Measurements from ENCODE around the gene CYTH1.

Gene CYTH1

GRCh38 chr17:78665952-78666920 is 115.8 kb downstream of the CYTH1 start:
- DNase-seq, result no peak

GRCh38 chr17:78665387-78665951 is 116.6 kb downstream of the CYTH1 start:
- no peak for DNase-seq

DNA sequence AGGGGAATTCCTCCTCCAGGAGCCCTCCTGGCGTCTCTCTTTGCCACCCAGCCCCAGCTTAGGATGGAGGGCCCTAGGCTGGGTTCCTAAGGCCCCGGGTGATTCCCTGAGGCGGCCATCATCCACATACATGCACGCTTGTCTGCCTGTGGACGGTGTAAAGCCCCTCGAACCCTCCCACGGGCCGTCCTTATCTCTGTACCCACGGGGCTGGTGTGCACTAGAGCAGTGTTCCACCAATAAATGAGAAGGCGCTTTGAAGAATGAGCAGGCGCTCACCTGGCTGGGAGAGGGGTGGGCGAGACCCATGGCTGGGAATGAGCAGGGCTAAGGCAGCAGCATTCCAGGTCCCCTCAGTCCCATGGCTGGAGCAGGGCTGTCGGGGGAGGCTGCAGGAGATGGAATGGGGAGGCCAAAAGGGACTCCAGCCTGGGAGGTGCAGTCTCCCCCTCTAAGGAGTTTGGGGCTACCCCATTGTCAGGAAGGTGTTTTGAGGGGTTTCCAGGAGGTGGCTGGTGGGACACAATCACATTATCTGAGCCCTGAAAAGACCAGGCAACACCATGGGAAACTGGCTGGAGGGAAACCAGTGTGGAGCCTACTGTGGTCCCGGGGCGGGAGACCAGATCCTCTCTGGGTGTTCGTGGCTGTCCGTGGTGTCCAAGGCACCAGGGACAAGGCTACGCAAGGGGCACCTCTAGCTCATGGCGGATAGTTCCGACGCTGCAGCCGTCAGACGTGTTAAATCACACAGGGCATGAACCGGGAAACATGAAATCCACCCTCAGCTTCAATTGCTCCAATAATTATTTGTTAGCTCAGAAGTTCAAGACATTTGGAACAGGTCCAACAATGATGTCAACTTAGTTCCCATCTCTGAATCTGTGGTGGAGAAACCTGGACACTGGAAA is 117.3 kb downstream of the CYTH1 start:
- DNase-seq, result peak in 1 of 2 experiments; percentile 20

- peak in 1 of 2 experiments; percentile 19 for DNase-seq
Measured at GRCh38 chr17:78661093-78661770, 120.8 kb downstream of the CYTH1 start.

DNA sequence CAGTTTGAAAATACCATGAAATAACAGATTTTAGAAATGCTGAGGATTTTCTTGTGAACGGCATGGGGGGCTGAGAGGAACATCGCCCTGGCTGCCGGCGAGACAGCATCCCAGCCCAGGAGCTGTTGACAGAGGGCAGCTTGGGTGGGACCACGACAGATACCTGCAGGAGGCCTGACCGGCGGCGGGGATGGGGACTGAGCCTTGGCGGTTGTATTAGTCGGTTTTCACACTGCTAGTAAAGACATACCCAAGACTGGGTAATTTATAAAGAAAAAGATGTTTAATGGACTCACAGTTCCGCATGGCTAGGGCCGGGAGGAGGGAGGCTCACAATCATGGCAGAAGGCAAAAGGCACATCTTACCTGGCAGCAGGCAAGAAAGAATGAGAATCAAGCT is 122.5 kb downstream of the CYTH1 start:
- DNase-seq, result no peak

DNA sequence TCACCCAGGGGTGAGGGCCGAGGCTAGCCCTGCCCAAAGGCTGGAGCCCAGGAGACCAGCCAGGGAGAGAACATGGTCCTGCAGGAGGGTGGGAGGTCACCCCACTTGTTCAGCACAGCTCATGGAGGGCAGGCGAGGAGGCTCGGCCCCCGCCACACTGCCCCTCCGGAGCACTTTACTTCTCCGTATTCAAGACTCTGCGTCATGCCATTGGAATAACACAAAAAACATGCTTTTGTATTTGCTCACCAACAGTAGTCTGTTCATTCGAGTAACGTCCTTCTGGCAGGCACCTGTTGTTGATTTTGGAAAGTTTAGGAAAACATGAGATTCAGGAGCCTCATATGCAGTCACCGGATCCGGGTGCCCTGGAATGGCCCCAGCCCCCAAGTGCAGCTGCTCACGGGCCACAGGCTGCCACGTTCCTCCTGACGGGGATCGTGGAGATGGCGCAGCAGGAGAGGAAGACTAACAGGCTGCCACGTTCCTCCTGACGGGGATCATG is 123.7 kb downstream of the CYTH1 start:
- no peak for DNase-seq

GRCh38 chr17:78655251-78655940 is 126.7 kb downstream of the CYTH1 start:
- no peak for DNase-seq

DNA sequence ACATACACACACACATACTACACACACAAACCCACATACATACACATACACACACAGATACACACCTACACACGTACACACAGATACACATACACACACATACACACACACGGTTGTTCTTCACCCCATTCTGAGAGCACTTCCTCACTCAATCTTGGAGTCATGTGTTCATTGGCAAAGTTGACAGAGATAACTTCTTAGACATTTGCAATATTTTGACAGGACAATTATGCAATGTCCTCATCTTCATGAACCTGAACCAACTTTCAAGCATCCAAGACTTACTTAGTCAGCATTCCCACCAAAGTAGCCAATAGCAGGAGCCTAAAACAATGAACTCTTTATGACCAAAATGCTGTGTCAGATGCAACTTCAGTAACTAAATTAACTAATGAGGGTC is 127.7 kb downstream of the CYTH1 start:
- no peak for DNase-seq

DNA sequence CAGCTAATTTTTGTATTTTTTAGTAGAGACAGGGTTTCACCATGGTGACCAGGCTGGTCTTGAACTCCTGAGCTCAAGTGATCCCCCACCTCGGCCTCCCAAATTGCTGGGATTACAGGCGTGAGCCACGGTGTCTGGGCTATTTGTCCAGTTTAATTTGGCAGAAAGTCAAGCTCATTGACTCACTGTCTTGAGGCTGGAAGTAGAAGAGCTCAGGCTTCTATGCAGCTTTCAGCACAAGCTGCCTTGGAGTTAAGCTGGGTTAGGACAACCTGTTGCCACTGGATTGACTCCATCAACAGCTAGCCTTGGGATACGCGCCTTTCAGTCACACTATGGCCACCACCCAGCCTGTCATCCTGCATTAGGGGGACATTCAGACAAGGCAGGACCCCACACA is 128.7 kb downstream of the CYTH1 start:
- DNase-seq, result no peak

- no peak for DNase-seq
Measured at GRCh38 chr17:78652913-78653312, 129.2 kb downstream of the CYTH1 start.

DNA sequence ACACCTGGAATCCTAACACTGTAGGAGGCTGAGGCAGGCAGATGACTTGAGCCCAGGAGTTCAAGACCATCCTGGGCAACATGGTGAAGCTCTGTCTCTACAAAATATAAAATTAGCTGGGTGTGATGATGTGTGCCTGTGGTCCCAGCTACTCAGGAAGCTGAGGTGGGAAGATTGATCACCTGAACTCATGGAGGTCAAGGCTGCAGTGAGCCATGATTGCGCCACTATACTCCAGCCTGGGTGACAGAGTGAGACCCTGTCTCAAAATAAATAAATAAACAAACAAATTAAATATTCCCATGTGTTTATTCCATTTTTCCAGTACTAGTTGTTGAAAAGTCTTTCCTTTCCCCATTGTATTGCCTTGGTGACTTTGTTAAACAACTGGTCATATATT is 130.0 kb downstream of the CYTH1 start:
- DNase-seq, result no peak

DNA sequence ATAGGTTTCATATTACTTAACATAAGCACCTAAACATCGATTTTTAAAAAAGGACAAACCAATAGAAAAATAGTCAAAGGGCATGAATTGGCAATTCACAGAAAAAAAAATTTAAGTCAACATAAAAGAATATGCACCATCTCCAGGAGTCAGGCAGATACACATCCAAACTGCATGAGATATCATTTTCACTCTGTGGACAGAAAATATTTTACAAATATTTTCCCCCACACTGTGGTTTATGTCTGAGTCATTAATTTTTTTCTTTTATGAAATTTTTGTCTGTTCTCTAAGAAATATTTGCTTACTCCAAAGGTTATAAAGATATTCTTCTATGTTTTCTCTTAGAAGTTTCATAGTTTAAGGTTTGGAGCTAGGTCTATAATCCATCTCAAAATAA is 130.5 kb downstream of the CYTH1 start:
- DNase-seq, result no peak

DNA sequence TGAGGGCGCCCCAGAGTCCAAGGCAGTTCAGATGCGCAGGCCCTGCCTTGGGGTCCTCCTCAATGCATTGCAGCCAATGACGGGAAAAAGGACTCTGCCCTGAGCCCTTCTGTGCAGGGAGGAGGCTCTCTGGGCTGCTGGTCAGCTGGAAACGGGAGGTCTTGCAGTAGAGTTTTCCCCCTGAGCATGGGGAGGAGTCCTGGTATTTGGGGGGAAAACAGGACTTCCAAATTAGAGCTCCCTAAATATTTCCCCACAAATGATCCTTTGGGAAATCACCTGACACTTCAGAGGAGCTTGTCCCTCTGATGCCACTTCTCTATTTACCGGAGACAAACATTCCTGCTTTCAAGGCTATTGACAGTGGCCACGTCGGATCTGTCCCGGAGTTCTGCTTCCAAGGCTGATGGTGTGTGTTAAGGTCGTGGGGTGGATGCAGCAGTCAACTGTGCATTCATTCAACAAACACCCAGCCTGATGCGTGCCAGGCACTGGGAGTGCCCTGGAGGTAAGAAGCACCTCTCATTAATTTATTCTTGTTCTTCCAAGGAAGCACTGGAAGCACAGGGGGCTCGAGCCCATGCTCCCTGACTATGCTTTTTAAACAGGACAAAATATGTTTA is 131.9 kb downstream of the CYTH1 start:
- no peak for DNase-seq

GRCh38 chr17:78648293-78648692 is 133.8 kb downstream of the CYTH1 start:
- no peak for DNase-seq

- no peak for DNase-seq
Measured at GRCh38 chr17:78647032-78647431, 135.0 kb downstream of the CYTH1 start.

DNA sequence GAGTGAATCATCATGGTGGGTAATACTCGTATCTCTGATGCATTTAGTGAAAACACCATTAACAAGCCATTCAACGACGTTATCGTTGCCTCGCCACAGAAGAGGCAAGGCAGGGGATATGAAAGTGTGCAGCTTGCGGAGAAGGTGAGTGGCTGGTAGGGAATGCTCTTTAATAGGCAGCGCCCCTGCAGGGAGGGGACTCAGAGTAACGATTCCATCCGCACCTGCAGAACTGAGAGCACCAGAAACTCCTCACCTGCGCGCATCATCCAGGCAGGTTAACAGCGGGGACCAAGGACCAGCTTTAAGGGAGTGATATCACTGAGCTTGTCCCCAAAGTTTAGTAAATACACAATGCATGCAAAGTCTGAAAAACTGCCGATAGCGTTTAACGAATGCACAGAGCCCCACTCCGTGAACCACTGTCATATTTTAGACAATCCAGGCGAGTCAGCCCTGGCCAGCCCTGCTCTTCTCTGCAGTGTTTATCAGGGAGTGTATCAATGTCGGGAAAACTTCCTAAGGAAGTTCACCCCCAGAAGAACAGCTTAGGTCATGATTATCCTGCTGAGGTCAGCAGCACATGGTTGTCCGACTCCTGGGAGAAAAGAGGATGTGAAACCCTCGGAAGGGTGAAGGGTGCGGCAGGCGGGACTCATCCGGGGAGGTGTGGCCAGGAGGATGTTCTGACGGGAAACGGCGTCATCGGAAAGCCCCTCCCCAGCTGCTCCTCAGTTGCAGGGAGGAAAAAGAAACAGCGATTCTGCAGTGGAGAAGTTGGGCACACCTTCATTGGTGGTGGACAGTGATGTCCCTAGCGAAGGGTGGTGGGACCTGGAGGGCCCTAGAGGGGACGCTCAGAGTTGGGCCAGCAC is 136.4 kb downstream of the CYTH1 start:
- DNase-seq, result no peak

GRCh38 chr17:78644931-78645351 is 137.1 kb downstream of the CYTH1 start:
- DNase-seq, result no peak

- DNase-seq, result no peak
Measured at GRCh38 chr17:78644224-78644623, 137.8 kb downstream of the CYTH1 start.

DNA sequence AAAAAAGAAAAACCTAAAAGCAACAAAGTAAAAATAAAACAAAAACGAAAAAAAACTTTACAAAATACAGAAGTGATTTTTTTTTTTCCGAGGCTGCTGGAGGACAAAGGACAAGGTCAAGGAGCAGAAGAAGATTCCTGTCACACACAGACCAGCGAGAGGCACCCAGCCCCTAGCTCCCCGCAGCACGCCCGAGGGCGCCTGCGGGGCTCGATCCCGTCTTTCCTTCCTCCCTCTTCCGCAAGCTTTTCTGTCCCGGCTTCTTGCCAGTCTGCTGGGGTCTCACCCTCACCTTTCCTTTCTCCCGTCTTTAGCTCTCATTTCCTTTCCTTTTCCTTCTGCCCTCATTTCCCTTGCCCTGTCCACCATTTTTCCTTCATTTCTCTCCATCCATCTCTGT is 138.7 kb downstream of the CYTH1 start:
- DNase-seq, result no peak

DNA sequence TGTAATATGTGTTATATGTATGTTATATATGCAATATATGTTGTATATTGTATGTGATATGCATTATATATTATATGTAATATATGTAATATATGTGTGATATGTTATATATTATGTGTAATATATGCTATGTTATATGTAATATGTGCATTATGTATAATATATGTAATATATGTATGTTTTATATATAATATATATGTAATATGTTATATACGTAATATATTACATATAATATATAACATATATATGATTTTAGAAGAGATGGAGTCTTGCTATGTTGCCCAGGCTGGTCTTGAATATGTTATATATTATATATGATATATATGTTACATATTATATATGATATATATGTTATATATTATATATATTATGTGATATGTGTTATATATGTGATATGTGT is 139.4 kb downstream of the CYTH1 start:
- no peak for DNase-seq
